GM21529 (cell line): Measurements from ENCODE around the gene PTPRN2.

Experiments
- ATAC-seq: cut with Tn5 transposase; IDR thresholded peaks from one replicate; pipeline ENCODE4 v1.9.1; 2021; ENCODE audit not compliant: unreplicated experiment

The PTPRN2 gene

DNA sequence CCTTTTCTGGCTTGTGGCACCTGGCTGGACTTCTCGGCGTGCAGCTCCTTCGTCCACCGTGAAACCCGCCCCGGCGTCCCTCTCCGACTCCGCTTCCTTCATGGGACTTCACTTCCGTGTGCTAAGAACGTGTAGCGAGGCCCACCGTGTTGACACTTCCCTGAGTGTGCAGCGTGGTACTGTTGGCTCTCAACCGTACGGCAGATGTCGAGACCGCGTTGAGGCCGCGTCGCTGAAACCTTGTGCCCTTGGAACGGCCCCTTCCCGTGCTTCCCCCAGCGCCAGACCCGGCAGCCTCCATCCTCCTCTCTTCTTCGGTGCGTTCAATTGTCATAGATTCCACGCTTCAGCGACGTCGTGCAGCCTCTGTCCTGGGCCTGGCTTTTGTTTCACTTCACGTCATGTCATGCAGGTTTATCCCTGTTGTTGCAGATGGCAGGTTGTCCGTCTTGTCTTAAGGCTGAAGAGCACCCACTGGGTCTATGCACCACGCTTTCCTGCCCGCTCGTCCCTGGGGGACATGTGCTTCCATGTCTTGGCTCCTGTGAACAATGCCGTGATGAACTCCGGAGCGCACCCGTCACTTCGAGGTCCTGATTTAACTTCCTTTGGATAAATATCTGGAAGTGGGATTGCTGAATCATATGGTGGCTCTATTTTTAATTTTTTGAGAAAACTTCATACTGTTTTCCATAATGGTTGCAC lies 785.5 kb downstream of the PTPRN2 start:
- ATAC-seq = no peak

DNA sequence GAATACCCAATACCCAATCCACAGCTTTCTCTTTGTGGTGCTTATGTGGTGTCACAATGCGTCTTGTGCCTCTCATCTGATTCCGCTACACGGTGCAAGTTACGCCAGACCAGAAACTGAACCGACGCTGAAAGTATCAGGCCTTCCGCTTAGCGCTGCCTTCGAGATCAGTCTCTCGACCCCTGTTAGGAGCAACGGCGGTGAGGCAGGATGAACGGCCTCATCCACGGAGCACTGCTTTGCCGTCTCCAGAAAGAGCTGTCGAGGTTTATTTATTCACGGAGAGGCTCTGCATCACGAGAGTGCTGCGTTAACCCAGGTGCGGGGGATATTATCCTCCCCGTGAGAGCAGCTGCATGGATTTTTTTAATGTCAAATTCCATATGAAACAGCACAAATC lies 786.5 kb downstream of the PTPRN2 start:
- ATAC-seq = no peak

- ATAC-seq = no peak
Observed at GRCh38 chr7:157800281-157800680, 787.3 kb downstream of the PTPRN2 start.

GRCh38 chr7:157799076-157799685 lies 788.4 kb downstream of the PTPRN2 start:
- ATAC-seq = no peak

- ATAC-seq = no peak
Observed at GRCh38 chr7:157797361-157797760, 790.3 kb downstream of the PTPRN2 start.

- no peak for ATAC-seq
Observed at GRCh38 chr7:157796846-157797245, 790.8 kb downstream of the PTPRN2 start.

- ATAC-seq = no peak
Observed at GRCh38 chr7:157795643-157796042, 792.0 kb downstream of the PTPRN2 start.

GRCh38 chr7:157795199-157795598 lies 792.4 kb downstream of the PTPRN2 start:
- ATAC-seq = no peak

- ATAC-seq = no peak
Observed at GRCh38 chr7:157794746-157795065, 792.9 kb downstream of the PTPRN2 start.

GRCh38 chr7:157793973-157794745 lies 793.5 kb downstream of the PTPRN2 start:
- no peak for ATAC-seq

GRCh38 chr7:157793087-157793353 lies 794.6 kb downstream of the PTPRN2 start:
- ATAC-seq = no peak

DNA sequence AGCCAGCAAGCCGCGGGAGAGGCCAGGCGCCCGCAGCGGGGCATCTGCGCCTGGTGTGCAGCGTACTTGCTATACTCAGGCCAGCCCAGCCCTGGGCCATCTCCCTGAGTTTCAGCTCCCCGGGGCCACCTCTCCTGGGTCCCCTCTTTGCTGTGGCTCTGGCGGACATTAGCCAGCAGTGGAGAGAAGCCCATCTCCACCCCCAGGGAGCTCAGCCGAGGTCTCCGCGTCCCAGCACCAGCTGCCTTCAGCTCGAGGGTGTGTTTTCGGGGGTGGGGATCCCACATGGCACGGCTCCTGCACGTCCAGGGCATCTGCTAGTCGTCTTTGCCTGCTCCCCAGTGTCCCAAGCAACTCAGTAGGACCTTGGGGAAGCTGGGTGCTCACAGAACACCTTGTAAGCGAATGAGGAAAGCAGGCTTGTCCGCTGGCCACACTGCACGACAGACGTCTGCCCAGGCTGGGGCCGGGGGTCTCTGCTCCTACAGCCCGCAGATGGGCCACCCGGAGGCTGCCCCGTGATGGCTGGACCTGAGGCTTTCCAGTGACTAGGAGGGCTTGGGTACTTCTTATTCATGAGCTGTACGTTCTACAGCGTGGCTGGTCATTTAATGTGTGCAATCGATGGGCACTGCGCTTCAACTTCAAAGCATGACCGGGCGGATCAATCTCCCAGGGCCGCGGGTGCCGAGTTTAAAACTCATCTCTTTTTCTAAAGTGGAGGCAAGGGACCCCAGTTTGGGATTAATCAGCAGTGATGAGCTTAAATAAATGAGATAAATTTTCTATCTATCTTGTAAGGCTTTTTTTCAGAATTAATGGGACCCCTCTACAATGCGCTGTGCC lies 795.2 kb downstream of the PTPRN2 start:
- ATAC-seq = no peak

GRCh38 chr7:157791666-157792065 lies 796.0 kb downstream of the PTPRN2 start:
- no peak for ATAC-seq

DNA sequence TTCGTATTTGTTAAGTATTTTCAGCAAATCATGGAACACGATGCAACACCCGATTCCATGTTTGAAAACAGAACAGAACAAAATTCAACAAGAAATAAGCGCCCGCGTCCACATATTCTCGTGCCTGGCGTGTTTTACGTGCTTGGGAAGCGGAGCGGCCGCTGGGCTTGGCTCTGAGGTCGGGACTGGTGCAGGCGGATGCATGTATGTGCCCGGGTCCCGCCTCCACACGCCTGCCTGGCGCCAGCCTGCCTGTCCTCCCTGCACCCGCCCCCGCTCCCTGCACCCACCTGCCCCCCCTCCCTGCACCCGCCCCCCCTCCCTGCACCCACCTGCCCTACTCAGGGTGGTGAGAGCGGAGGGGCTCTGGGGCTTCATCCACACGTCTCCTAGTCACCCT lies 796.4 kb downstream of the PTPRN2 start:
- no peak for ATAC-seq

DNA sequence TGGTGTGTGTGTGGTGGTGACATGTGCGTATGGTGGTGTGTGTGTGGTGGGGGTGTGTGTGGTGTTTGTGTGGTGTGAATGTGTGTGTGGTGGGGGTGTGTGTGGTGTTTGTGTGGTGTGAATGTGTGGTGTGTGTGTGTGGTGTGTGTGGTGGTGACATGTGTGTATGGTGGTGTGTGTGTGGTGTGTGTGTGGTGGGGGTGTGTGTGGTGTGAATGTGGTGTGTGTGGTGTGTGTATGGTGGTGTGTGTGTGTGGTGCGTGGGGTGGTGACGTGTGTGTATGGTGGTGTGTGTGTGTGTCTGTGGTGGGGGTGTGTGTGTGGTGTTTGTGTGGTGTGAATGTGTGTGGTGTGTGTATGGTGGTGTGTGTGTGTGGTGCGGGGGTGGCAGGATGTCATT lies 797.7 kb downstream of the PTPRN2 start:
- ATAC-seq = no peak

GRCh38 chr7:157789094-157789493 lies 798.5 kb downstream of the PTPRN2 start:
- ATAC-seq = no peak

- no peak for ATAC-seq
Observed at GRCh38 chr7:157788573-157788972, 799.0 kb downstream of the PTPRN2 start.

- no peak for ATAC-seq
Observed at GRCh38 chr7:157787275-157787701, 800.3 kb downstream of the PTPRN2 start.

GRCh38 chr7:157786375-157787274 lies 801.0 kb downstream of the PTPRN2 start:
- ATAC-seq = no peak

DNA sequence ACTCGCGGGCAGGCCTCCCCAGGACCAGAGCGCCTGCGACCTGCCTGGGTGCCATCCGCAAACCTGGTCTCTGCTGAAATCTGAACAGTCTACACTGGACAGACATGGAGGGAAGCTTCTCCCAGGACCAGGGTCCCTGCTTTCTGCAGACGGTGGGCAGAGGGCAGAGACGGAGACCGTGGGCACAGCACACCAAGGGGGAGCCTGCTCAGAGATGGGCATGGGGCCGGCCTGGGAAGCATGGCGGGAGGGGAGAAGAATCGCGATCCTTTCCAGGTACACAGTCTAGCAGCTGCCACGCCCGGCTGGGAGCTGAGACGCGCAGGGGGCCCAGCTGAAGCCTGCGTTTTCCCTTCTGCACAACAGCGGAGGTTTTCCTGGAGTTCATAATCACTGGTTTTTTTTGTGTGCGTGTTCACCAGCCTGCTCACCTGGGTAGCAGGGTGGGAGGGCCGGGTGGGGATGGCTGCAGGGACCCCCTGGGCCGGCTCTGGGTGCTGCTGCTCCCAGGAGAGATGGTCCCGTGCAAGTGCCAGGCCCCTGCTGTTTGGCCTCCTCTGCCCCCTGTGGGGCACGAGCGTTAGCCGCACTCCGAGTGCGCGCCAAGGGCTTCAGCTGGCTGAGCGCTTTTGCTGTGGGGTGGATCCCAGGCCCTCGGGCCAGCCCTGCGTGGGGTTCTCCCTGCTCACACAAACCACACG lies 802.0 kb downstream of the PTPRN2 start:
- no peak for ATAC-seq
